Cardiac muscle cell (in vitro differentiated cells and primary cell): ENCODE results near the gene MUCL1. TPM values are rescaled to one million over a fixed set of nuclear protein-coding genes. Genes with fewer than 3 reads are reported as not detected.

Experiments
- DNase-seq, 2 donors: peaks; one replicate each; pipeline versions ENCODE4 v3.0.0 to v3.0.0-alpha.2; 2010 to 2017; ENCODE audit warnings: low read depth in 1 of 2, low spot score in 1 of 2
- H3K27ac ChIP-seq: fragments of 200-600 bp; sonication (generic); 2 replicates; pipeline ENCODE4 v1.5.1; 2016
- H3K27me3 ChIP-seq: fragments of 200-600 bp; sonication (generic); 2 replicates; pipeline ENCODE4 v1.6.0; 2016; ENCODE audit warnings: control low read depth
- H3K36me3 ChIP-seq: fragments of 200-600 bp; sonication (generic); 2 replicates; pipeline ENCODE4 v1.5.1; 2016; ENCODE audit warnings: control low read depth
- H3K4me1 ChIP-seq: fragments of 200-600 bp; sonication (generic); 2 replicates; pipeline ENCODE4 v1.8.1; 2017; ENCODE audit warnings: low read depth, mild to moderate bottlenecking, mixed run types
- H3K4me3 ChIP-seq: fragments of 200-600 bp; sonication (generic); 2 replicates; pipeline ENCODE4 v1.5.1; 2016; ENCODE audit warnings: mild to moderate bottlenecking
- H3K9me3 ChIP-seq: fragments of 200-600 bp; sonication (generic); 2 replicates; pipeline ENCODE4 v1.5.1; 2017; ENCODE audit warnings: low read depth, mild to moderate bottlenecking, control low read depth
- CTCF ChIP-seq: IDR thresholded peaks from 2 replicates; pipeline ENCODE4 v1.5.1; 2012; ENCODE audit warnings: low read depth, mild to moderate bottlenecking, low read length
- polyA plus RNA-seq: library from polyadenylated mRNA; unstranded; fragments of >200 nt; fragmentation: Nextera tagmentation; extraction: Ambion mirVana; gene quantifications from 2 replicates; pipeline ENCODE4 v1.2.1, GENCODE V29; 2016
- total RNA-seq: library from RNA; depleted of rRNA; stranded (reverse); fragments of >200 nt; gene quantifications from 2 replicates; pipeline ENCODE4 v1.2.3, GENCODE V29; 2016

The MUCL1 gene
- total and polyA plus RNA-seq, 2 experiments from 2014 or later, result not detected

GRCh38 chr12:54831631-54832030, 22.7 kb upstream of the MUCL1 start:
- Histone ChIP-seq H3K9me3 (no peaks in the 10 kb centered on the region), H3K4me1 (no peaks in the 10 kb centered on the region), H3K4me3 (no peak overlapping the region), H3K36me3 (no peaks in the 10 kb centered on the region), H3K27ac (no peak overlapping the region), H3K27me3 (no peaks in the 10 kb centered on the region)
- no peak for DNase-seq
- TF ChIP-seq CTCF, result no peak

- no peaks in the 10 kb centered on the region for H3K27me3 ChIP-seq
- no peak overlapping the region for H3K4me3 ChIP-seq
- H3K36me3 ChIP-seq, result no peaks in the 10 kb centered on the region
- no peaks in the 10 kb centered on the region for H3K4me1 ChIP-seq
- H3K9me3 ChIP-seq, result no peaks in the 10 kb centered on the region
- no peak for DNase-seq
- no peak for TF ChIP-seq CTCF
- H3K27ac ChIP-seq, result no peak overlapping the region
Observed at GRCh38 chr12:54840244-54840865, 14.0 kb upstream of the MUCL1 start.

- no peak overlapping the region for H3K27ac ChIP-seq
- H3K4me3 ChIP-seq, result no peak overlapping the region
- TF ChIP-seq CTCF, result no peak
- no peak for DNase-seq
- no peaks in the 10 kb centered on the region for H3K4me1 ChIP-seq
- no peaks in the 10 kb centered on the region for H3K36me3 ChIP-seq
- H3K9me3 ChIP-seq, result no peaks in the 10 kb centered on the region
- H3K27me3 ChIP-seq, result peaks cover 16% of the 10 kb centered on the region
Observed at GRCh38 chr12:54857406-54857805, 3.1 kb downstream of the MUCL1 start.

- Histone ChIP-seq H3K9me3 (no peaks in the 10 kb centered on the region), H3K27me3 (peaks cover 16% of the 10 kb centered on the region), H3K27ac (no peak overlapping the region), H3K36me3 (no peaks in the 10 kb centered on the region), H3K4me3 (no peak overlapping the region), H3K4me1 (no peaks in the 10 kb centered on the region)
- DNase-seq, result no peak
- TF ChIP-seq CTCF, result no peak
Observed at GRCh38 chr12:54858562-54858961, 4.2 kb downstream of the MUCL1 start.

GRCh38 chr12:54859502-54859901, 5.2 kb downstream of the MUCL1 start:
- no peak for DNase-seq
- no peaks in the 10 kb centered on the region for H3K4me1 ChIP-seq
- no peak overlapping the region for H3K27ac ChIP-seq
- H3K9me3 ChIP-seq, result no peaks in the 10 kb centered on the region
- TF ChIP-seq CTCF, result no peak
- no peaks in the 10 kb centered on the region for H3K36me3 ChIP-seq
- no peak overlapping the region for H3K4me3 ChIP-seq
- peaks cover 16% of the 10 kb centered on the region for H3K27me3 ChIP-seq
